ENCODE measurements around the gene SEMA3C. TPM values are rescaled to one million over a fixed set of nuclear protein-coding genes. Genes with fewer than 3 reads are reported as not detected.

SEMA3C gene
- total RNA-seq, 1 donor from 2014 or later: 91.3 TPM

- no peak for TF ChIP-seq CTCF (IDR thresholded peaks at IDR 0.05; ENCODE audit: partially characterized antibody, unreplicated experiment)
- H3K9me3 Mint-ChIP-seq (ENCODE audit: unreplicated experiment): no peaks in the 10 kb centered on the region
- H3K36me3 Mint-ChIP-seq (ENCODE audit: unreplicated experiment): no peaks in the 10 kb centered on the region
- no peaks in the 10 kb centered on the region for H3K27me3 Mint-ChIP-seq (ENCODE audit: unreplicated experiment)
- DNase-seq: no peak
- H3K4me3 Mint-ChIP-seq (ENCODE audit: unreplicated experiment): no peak overlapping the region
- no peak overlapping the region for H3K27ac Mint-ChIP-seq (ENCODE audit: unreplicated experiment)
- peaks cover 12% of the 10 kb centered on the region for H3K4me1 Mint-ChIP-seq (ENCODE audit: low read depth, unreplicated experiment)
Observed at GRCh38 chr7:80830584-80831285, 88.1 kb downstream of the SEMA3C start.

GRCh38 chr7:80830010-80830409, 88.8 kb downstream of the SEMA3C start:
- H3K9me3 Mint-ChIP-seq (ENCODE audit: unreplicated experiment): no peaks in the 10 kb centered on the region
- H3K27me3 Mint-ChIP-seq (ENCODE audit: unreplicated experiment): no peaks in the 10 kb centered on the region
- no peak overlapping the region for H3K27ac Mint-ChIP-seq (ENCODE audit: unreplicated experiment)
- H3K36me3 Mint-ChIP-seq (ENCODE audit: unreplicated experiment): no peaks in the 10 kb centered on the region
- H3K4me3 Mint-ChIP-seq (ENCODE audit: unreplicated experiment): no peak overlapping the region
- peaks cover 15% of the 10 kb centered on the region for H3K4me1 Mint-ChIP-seq (ENCODE audit: low read depth, unreplicated experiment)
- no peak for TF ChIP-seq CTCF (IDR thresholded peaks at IDR 0.05; ENCODE audit: partially characterized antibody, unreplicated experiment)
- no peak for DNase-seq

GRCh38 chr7:80829527-80829926, 89.3 kb downstream of the SEMA3C start:
- Mint-ChIP-seq H3K4me1 (ENCODE audit: low read depth, unreplicated experiment) (peaks cover 17% of the 10 kb centered on the region), H3K4me3 (ENCODE audit: unreplicated experiment) (no peak overlapping the region), H3K27me3 (ENCODE audit: unreplicated experiment) (no peaks in the 10 kb centered on the region), H3K36me3 (ENCODE audit: unreplicated experiment) (no peaks in the 10 kb centered on the region), H3K9me3 (ENCODE audit: unreplicated experiment) (no peaks in the 10 kb centered on the region), H3K27ac (ENCODE audit: unreplicated experiment) (no peak overlapping the region)
- DNase-seq: no peak
- no peak for TF ChIP-seq CTCF (IDR thresholded peaks at IDR 0.05; ENCODE audit: partially characterized antibody, unreplicated experiment)

- no peaks in the 10 kb centered on the region for H3K9me3 Mint-ChIP-seq (ENCODE audit: unreplicated experiment)
Observed at GRCh38 chr7:80827239-80827633, 91.6 kb downstream of the SEMA3C start.

More at GRCh38 chr7:80827239-80827633, 91.6 kb downstream of the SEMA3C start:
- Mint-ChIP-seq H3K4me3 (ENCODE audit: unreplicated experiment) (no peak overlapping the region), H3K27ac (ENCODE audit: unreplicated experiment) (no peak overlapping the region), H3K36me3 (ENCODE audit: unreplicated experiment) (no peaks in the 10 kb centered on the region), H3K4me1 (ENCODE audit: low read depth, unreplicated experiment) (peaks cover 12% of the 10 kb centered on the region), H3K27me3 (ENCODE audit: unreplicated experiment) (no peaks in the 10 kb centered on the region)
- no peak for DNase-seq
- TF ChIP-seq CTCF (IDR thresholded peaks at IDR 0.05; ENCODE audit: partially characterized antibody, unreplicated experiment): no peak

Measured in glutamatergic neuron (in vitro differentiated cells).